Neural crest cell (in vitro differentiated cells): ENCODE measurements around the gene ZNF280C. TPM values are rescaled to one million over a fixed set of nuclear protein-coding genes. Genes with fewer than 3 reads are reported as not detected.

Experiments used
- DNase-seq: peaks from one replicate; pipeline ENCODE4 v3.0.0; 2021; ENCODE audit warnings: low read depth, mixed read lengths, low spot score
- H3K27ac Mint-ChIP-seq: one replicate; pipeline ENCODE4 v1.8.0; 2021; ENCODE audit warnings: mild to moderate bottlenecking, mixed read lengths; ENCODE audit not compliant: unreplicated experiment
- H3K27me3 Mint-ChIP-seq: 2 replicates; pipeline ENCODE4 v1.8.0; 2021; ENCODE audit warnings: low read depth, mild to moderate bottlenecking, mixed read lengths
- H3K36me3 Mint-ChIP-seq: 2 replicates; pipeline ENCODE4 v1.8.0; 2021; ENCODE audit warnings: low read depth, mild to moderate bottlenecking, mixed read lengths
- H3K4me1 Mint-ChIP-seq: 2 replicates; pipeline ENCODE4 v1.8.0; 2021; ENCODE audit warnings: mixed read lengths
- H3K4me3 Mint-ChIP-seq: one replicate; pipeline ENCODE4 v1.8.0; 2021; ENCODE audit warnings: mild to moderate bottlenecking, mixed read lengths
- H3K9me3 Mint-ChIP-seq: 2 replicates; pipeline ENCODE4 v1.8.0; 2021; ENCODE audit warnings: mixed read lengths
- total RNA-seq: library from RNA; stranded (reverse); gene quantifications from 2 replicates; pipeline ENCODE4 v1.2.1, GENCODE V29; 2021
- TF ChIP-seq, protein P1 (sequence below): fragments of 200-600 bp; sonication (generic); conservative IDR thresholded peaks from 2 replicates; pipeline ENCODE4 v1.5.0; 2021; ENCODE audit warnings: antibody characterized with exemption, mild to moderate bottlenecking

ZNF280C gene
- total RNA-seq, 1 donor from 2014 or later: 21.8 TPM

DNA sequence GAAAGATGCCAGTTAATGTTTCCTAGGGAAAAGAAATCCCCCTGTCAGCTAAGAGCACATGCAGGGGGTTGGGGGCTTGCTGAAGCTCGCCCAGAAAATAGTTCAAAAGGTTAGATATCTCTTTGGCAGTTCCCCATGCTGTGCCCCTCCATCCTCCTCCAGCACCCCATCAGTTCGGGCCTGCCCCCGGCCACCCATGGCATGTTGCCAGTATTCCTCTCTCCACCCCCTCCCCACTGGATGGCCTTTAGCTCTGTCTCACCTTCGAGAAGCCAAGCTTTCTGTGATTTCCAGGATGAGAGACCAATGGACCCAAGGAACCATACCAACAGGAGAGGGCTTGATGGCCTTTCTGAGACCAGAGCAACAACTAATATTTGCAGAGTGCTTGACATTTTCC lies 91.8 kb downstream of the ZNF280C start:
- DNase-seq: no peak
- H3K27me3 Mint-ChIP-seq: no peaks in the 10 kb centered on the region
- H3K9me3 Mint-ChIP-seq: no peaks in the 10 kb centered on the region
- TF ChIP-seq, protein P1, sequence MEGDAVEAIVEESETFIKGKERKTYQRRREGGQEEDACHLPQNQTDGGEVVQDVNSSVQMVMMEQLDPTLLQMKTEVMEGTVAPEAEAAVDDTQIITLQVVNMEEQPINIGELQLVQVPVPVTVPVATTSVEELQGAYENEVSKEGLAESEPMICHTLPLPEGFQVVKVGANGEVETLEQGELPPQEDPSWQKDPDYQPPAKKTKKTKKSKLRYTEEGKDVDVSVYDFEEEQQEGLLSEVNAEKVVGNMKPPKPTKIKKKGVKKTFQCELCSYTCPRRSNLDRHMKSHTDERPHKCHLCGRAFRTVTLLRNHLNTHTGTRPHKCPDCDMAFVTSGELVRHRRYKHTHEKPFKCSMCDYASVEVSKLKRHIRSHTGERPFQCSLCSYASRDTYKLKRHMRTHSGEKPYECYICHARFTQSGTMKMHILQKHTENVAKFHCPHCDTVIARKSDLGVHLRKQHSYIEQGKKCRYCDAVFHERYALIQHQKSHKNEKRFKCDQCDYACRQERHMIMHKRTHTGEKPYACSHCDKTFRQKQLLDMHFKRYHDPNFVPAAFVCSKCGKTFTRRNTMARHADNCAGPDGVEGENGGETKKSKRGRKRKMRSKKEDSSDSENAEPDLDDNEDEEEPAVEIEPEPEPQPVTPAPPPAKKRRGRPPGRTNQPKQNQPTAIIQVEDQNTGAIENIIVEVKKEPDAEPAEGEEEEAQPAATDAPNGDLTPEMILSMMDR: no peak
- peak overlapping the region; percentile 77 for H3K4me3 Mint-ChIP-seq
- peaks cover 13% of the 10 kb centered on the region for H3K36me3 Mint-ChIP-seq
- H3K4me1 Mint-ChIP-seq: peaks cover 48% of the 10 kb centered on the region
- peak overlapping the region; percentile 91 for H3K27ac Mint-ChIP-seq

DNA sequence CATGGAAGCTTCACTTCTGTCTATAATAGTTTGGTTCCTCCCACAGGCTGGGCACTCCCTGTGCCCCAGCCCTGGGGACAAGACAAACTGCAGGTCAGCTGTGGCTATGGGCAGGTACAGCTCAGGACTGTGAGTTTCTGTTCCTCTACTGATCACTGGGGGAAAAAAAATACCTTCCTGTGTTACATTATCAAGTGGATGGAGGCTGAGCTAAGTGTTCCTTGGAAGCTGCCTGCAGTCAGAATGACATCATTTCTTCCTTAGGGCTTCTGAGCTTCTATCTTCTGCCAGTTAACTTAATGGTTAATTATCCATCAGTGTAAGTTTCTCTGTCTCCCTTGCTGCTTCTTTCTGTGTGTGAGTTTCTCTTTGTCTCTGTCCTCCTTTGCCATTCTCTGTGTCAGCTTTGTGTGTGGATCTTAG lies 92.3 kb downstream of the ZNF280C start:
- peak overlapping the region; percentile 91 for H3K27ac Mint-ChIP-seq
- no peak for DNase-seq
- H3K4me1 Mint-ChIP-seq: peaks cover 48% of the 10 kb centered on the region
- H3K27me3 Mint-ChIP-seq: no peaks in the 10 kb centered on the region
- H3K9me3 Mint-ChIP-seq: no peaks in the 10 kb centered on the region
- TF ChIP-seq, protein P1: no peak
- peaks cover 13% of the 10 kb centered on the region for H3K36me3 Mint-ChIP-seq
- H3K4me3 Mint-ChIP-seq: peak overlapping the region; percentile 77

DNA sequence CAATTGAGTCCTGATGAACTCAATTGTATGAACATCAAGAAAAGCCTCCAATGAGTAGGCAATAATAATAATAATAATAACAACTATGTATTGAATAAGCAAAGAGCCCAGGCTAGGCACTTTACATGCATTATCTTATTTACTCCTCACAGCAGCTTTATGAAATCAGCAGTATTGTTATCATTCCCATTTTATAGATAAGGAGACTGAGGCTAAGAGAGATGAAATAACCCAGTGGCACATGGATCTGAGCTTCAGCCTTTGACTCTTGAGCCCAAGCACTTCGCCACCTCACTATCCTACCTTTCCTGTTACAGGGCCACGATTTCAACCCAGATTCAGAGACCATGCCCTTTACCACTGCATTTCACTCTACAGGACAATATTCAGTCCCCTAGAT lies 93.8 kb downstream of the ZNF280C start:
- peaks cover 13% of the 10 kb centered on the region for H3K36me3 Mint-ChIP-seq
- peaks cover 58% of the 10 kb centered on the region for H3K4me1 Mint-ChIP-seq
- H3K27ac Mint-ChIP-seq: peak overlapping the region; percentile 20
- H3K27me3 Mint-ChIP-seq: no peaks in the 10 kb centered on the region
- TF ChIP-seq, protein P1: no peak
- DNase-seq: no peak
- H3K9me3 Mint-ChIP-seq: no peaks in the 10 kb centered on the region
- no peak overlapping the region for H3K4me3 Mint-ChIP-seq

DNA sequence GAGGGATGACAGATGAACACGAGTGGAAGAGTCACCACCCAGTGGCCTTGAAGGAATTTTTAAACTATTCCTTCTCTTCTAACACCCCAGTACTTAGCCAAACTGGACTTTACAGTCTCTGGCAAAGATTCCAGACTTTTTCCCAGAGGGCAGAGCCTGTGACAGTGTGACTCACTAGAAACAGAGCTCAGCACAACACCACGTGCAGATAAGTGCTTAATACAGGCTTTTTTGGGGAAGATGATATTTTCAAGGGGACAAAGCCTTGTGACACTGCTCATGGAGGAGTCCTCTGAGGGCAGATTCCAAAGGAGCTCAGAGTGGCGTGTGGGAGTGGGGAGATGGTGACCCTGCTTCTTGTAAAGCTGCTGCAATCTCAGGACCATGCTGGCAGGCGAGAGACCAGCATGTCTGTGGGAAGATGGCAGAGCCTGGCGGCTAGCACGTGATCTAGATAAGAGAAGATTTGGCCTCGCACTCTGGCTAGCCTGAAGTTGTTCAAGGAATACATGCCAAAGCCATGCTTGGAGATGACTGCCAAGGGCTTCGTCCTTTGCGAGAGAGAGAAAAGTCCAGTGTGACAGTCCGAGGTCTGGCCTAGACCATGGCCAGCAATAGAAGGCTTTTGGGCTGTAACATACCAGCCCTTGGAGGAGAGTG lies 94.5 kb downstream of the ZNF280C start:
- H3K9me3 Mint-ChIP-seq: no peaks in the 10 kb centered on the region
- TF ChIP-seq, protein P1: no peak
- H3K4me3 Mint-ChIP-seq: peak overlapping the region; percentile 97
- no peaks in the 10 kb centered on the region for H3K27me3 Mint-ChIP-seq
- H3K4me1 Mint-ChIP-seq: peaks cover 54% of the 10 kb centered on the region
- peaks cover 8% of the 10 kb centered on the region for H3K36me3 Mint-ChIP-seq
- no peak overlapping the region for H3K27ac Mint-ChIP-seq
- DNase-seq: no peak

DNA sequence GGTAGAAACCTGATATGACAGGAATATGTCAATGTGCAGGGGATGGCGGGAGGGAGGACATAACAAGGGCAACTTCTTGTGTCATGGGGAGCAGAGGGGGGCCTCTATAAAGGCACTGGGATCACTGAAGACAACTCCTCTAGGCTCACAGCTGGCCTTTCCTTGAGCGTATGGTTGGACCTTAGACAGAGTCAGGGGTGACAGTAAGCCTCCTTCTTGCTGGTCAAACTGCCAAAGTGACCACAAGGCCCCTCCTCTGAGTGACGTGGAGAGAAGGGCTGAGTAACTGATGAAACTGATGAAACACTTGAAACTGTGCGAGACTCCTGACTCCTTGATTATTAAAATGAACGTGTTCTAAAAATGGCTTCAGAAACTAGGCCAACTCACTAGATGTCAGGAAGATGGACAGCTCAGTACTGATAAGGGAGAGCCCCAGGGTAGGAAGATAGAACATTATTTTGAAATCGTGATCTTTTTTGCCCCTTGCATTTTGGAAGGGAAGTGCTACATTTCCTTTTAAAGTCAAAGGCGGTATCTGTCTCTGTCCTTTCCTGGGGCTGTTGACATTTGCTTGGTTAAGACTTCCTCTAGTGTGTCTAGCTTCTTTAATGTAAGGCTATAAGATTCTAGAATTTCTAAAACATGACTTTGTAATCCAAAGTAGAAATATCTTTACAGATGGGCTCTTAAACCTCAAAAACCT lies 95.4 kb downstream of the ZNF280C start:
- Mint-ChIP-seq H3K36me3 (peaks cover 8% of the 10 kb centered on the region), H3K4me3 (peak overlapping the region; percentile 97), H3K27ac (peak overlapping the region; percentile 83), H3K4me1 (peaks cover 54% of the 10 kb centered on the region), H3K9me3 (no peaks in the 10 kb centered on the region), H3K27me3 (no peaks in the 10 kb centered on the region)
- no peak for DNase-seq
- TF ChIP-seq, protein P1: no peak
